HepG2 (cell line): Measurements from ENCODE around the gene POP7. TPM values are rescaled to one million over a fixed set of nuclear protein-coding genes. Genes with fewer than 3 reads are reported as not detected.
A peak's percentile ranks its signal among the peaks of the same experiment; 100 is the strongest.

ENCODE experiments used
- ATAC-seq: fragments of 200-7000 bp; cut with Tn5 transposase; 3 replicates; pipeline ENCODE4 v1.9.1; 2020; ENCODE audit warnings: mild to moderate bottlenecking, moderate library complexity
- BruUV-seq: library from RNA; stranded (reverse); fragments of 400-500 nt; replicated peaks from 2 replicates; lab custom pipeline; 2021; lab: Mats Ljungman, UMichigan
- CTCF ChIA-PET: fragments of 300-600 bp; formaldehyde crosslinking; extraction: SDS; loops from one replicate; lab custom pipeline; 2021; ENCODE audit warnings: low total read pairs, inconsistent platforms, low intra/inter-chr PET ratio; lab: Yijun Ruan, JAX
- POLR2A ChIA-PET: fragments of 350-600 bp; sonication (Branson Sonifier 250); formaldehyde crosslinking; loops from one replicate; lab custom pipeline; 2020; ENCODE audit warnings: antibody characterized with exemption, inconsistent platforms; lab: Yijun Ruan, JAX
- DNase-seq: peaks from one replicate; pipeline ENCODE4 v3.0.0-alpha.2; 2015; ENCODE audit warnings: low spot score
- FAIRE-seq: peaks from 3 replicates; lab custom pipeline; 2011; peaks lifted over from hg19 to GRCh38; lab: Jason Lieb, UNC
- H2AFZ ChIP-seq: one replicate; pipeline ENCODE4 v1.6.1; 2011; ENCODE audit warnings: low read length, inconsistent platforms
- H3K27ac ChIP-seq: fragments of 300-600 bp; 3 replicates; pipeline ENCODE4 v1.8.0; 2011; ENCODE audit warnings: mixed run types, mild to moderate bottlenecking, mixed read lengths, low read length, inconsistent platforms; ENCODE audit not compliant: insufficient read depth; ENCODE audit errors: extremely low read length
- H3K27me3 ChIP-seq, 2 experiments: fragments of 200-600 bp in 1 of 2; 2 replicates in 1 of 2; 3 replicates in 1 of 2; pipeline versions ENCODE4 v1.6.0 to v1.8.0; 2011; ENCODE audit warnings: low read length in 2 of 2, mild to moderate bottlenecking in 2 of 2, moderate library complexity in 2 of 2, inconsistent platforms in 1 of 2; ENCODE audit not compliant: insufficient read depth in 2 of 2, control insufficient read depth in 1 of 2
- H3K36me3 ChIP-seq, 2 experiments: fragments of 200-600 bp in 1 of 2; replicated peaks in 1 of 2; 2 replicates in 1 of 2; 3 replicates in 1 of 2; pipeline versions ENCODE4 v1.5.1 to v1.8.0; 2011; ENCODE audit warnings: low read length in 2 of 2, inconsistent platforms in 1 of 2; ENCODE audit not compliant: insufficient read depth in 2 of 2, control insufficient read depth in 1 of 2
- H3K4me1 ChIP-seq: 2 replicates; pipeline ENCODE4 v1.5.1; 2012; ENCODE audit warnings: low read length, inconsistent platforms; ENCODE audit not compliant: insufficient read depth
- H3K4me2 ChIP-seq: 2 replicates; pipeline ENCODE4 v1.6.0; 2011; ENCODE audit warnings: low read depth, low read length, inconsistent platforms
- H3K4me3 ChIP-seq, 3 experiments: fragments of 200-600 bp in 1 of 3; sonication (generic), shearing (Covaris generic) in 1 of 3; replicated peaks in 1 of 3; 2 replicates each; pipeline ENCODE4 v1.5.1; 2011 to 2016; ENCODE audit warnings: low read length in 3 of 3, inconsistent platforms in 2 of 3, low read depth in 2 of 3, mild to moderate bottlenecking in 2 of 3, control low read depth in 1 of 3, mixed read lengths in 1 of 3; ENCODE audit not compliant: insufficient read depth in 1 of 3
- H3K79me2 ChIP-seq: one replicate; pipeline ENCODE4 v1.6.1; 2011; ENCODE audit warnings: low read length, inconsistent platforms; ENCODE audit not compliant: insufficient read depth
- H3K9ac ChIP-seq: 2 replicates; pipeline ENCODE4 v1.6.0; 2011; ENCODE audit warnings: mild to moderate bottlenecking, low read depth, low read length, inconsistent platforms; ENCODE audit not compliant: insufficient read depth
- H3K9me3 ChIP-seq: 2 replicates; pipeline ENCODE4 v1.5.1; 2012; ENCODE audit warnings: mild to moderate bottlenecking, low read length
- H4K20me1 ChIP-seq: 2 replicates; pipeline ENCODE4 v1.6.0; 2011; ENCODE audit warnings: inconsistent platforms, mild to moderate bottlenecking, low read length, moderate library complexity; ENCODE audit not compliant: insufficient read depth
- FOXM1 ChIP-seq: sonication (generic); formaldehyde crosslinking; IDR thresholded peaks from 2 replicates; pipeline ENCODE4 v1.5.0; 2020; ENCODE audit warnings: missing genetic modification reagents
- HES4 ChIP-seq: sonication (generic); formaldehyde crosslinking; IDR thresholded peaks from 2 replicates; pipeline ENCODE4 v1.9.0; 2021; ENCODE audit warnings: mild to moderate bottlenecking, missing genetic modification reagents, borderline replicate concordance
- HNF1B ChIP-seq: sonication (generic); formaldehyde crosslinking; IDR thresholded peaks from 2 replicates; pipeline ENCODE4 v1.5.1; 2020; ENCODE audit warnings: mild to moderate bottlenecking, moderate library complexity, missing genetic modification reagents
- MLLT10 ChIP-seq: sonication (generic); formaldehyde crosslinking; IDR thresholded peaks from 2 replicates; pipeline ENCODE4 v1.4.0; 2020; ENCODE audit warnings: missing genetic modification reagents
- MXI1 ChIP-seq: IDR thresholded peaks from 3 replicates; pipeline ENCODE4 v1.6.1; 2012; ENCODE audit warnings: low read depth, low read length, inconsistent platforms, borderline replicate concordance
- NFE2 ChIP-seq: sonication (generic); formaldehyde crosslinking; IDR thresholded peaks from 2 replicates; pipeline ENCODE4 v1.4.0; 2020; ENCODE audit warnings: missing genetic modification reagents
- PHF8 ChIP-seq: sonication (generic); formaldehyde crosslinking; IDR thresholded peaks from 2 replicates; pipeline ENCODE4 v1.5.0; 2020; ENCODE audit warnings: missing genetic modification reagents
- POGZ ChIP-seq: sonication (generic); formaldehyde crosslinking; IDR thresholded peaks from 2 replicates; pipeline ENCODE4 v1.4.0; 2020; ENCODE audit warnings: mild to moderate bottlenecking, missing genetic modification reagents
- RBM39 ChIP-seq: fragments of 200-400 bp; formaldehyde crosslinking; IDR thresholded peaks from one replicate; pipeline ENCODE4 v1.6.1; 2018; ENCODE audit warnings: antibody characterized with exemption, mild to moderate bottlenecking, low read depth, low read length; ENCODE audit not compliant: poor library complexity, severe bottlenecking
- SAP130 ChIP-seq: IDR thresholded peaks from 2 replicates; pipeline ENCODE4 v1.6.1; 2016; ENCODE audit warnings: low read depth
- SP1 ChIP-seq, 2 experiments: fragments of 450-650 bp in 1 of 2; sonication (generic) in 1 of 2; formaldehyde crosslinking in 1 of 2; IDR thresholded peaks; 2 replicates each; pipeline versions ENCODE4 v1.4.0 to v1.6.1; 2016 to 2020; ENCODE audit warnings: missing genetic modification reagents in 1 of 2
- UBTF ChIP-seq: sonication (generic); formaldehyde crosslinking; IDR thresholded peaks from 2 replicates; pipeline ENCODE4 v1.4.0; 2020; ENCODE audit warnings: mild to moderate bottlenecking, missing genetic modification reagents
- ZBTB2 ChIP-seq: sonication (generic); formaldehyde crosslinking; IDR thresholded peaks from 2 replicates; pipeline ENCODE4 v1.8.0; 2022; ENCODE audit warnings: low read depth, missing genetic modification reagents
- ZNF230 ChIP-seq: sonication (generic); formaldehyde crosslinking; IDR thresholded peaks from 2 replicates; pipeline ENCODE4 v1.4.0; 2020; ENCODE audit warnings: mild to moderate bottlenecking, missing genetic modification reagents
- ZNF333 ChIP-seq: sonication (generic); formaldehyde crosslinking; IDR thresholded peaks from 2 replicates; pipeline ENCODE4 v1.4.0; 2020; ENCODE audit warnings: mild to moderate bottlenecking, missing genetic modification reagents, borderline replicate concordance
- ZNF550 ChIP-seq: sonication (generic); formaldehyde crosslinking; IDR thresholded peaks from 2 replicates; pipeline ENCODE4 v1.4.0; 2020; ENCODE audit warnings: mild to moderate bottlenecking, missing genetic modification reagents, borderline replicate concordance
- ZNF644 ChIP-seq: IDR thresholded peaks from 2 replicates; pipeline ENCODE4 v1.6.1; 2016; ENCODE audit warnings: low read depth
- ZNF841 ChIP-seq: sonication (generic); formaldehyde crosslinking; IDR thresholded peaks from 2 replicates; pipeline ENCODE4 v1.8.1; 2023; ENCODE audit warnings: missing genetic modification reagents, borderline replicate concordance
- WGBS: methylation state at CpG from one replicate; pipeline ENCODE4 v1.1.6; 2017; ENCODE audit warnings: low lambda C conversion rate; 5-methylcytosine and 5-hydroxymethylcytosine counted together
- in situ Hi-C: cut with HindIII; loops from 2 replicates; pipeline ENCODE4 v1.10.0; 2017; ENCODE audit warnings: low pct_unique_long_range_greater_than_20kb; ENCODE audit not compliant: extremely low pct_ligation_motif_present
- intact Hi-C: fragments of 100-400 bp; cut with micrococcal nuclease; formaldehyde crosslinking; loops from one replicate; pipeline ENCODE4 v1.10.0; 2022; ENCODE audit not compliant: unreplicated experiment
- polyA plus RNA-seq, 8 experiments: library from polyadenylated mRNA; depleted of rRNA in 3 of 8; stranded (reverse) in 7 of 8; unstranded in 1 of 8; fragments of >200 nt; fragmentation: Illumina TruSeq in 4 of 8; extraction: Trizol in 4 of 8; gene quantifications; 2 replicates each; pipeline versions ENCODE4 v1.2.1 to v1.2.3, GENCODE V29; 2011 to 2016; ENCODE audit warnings: low read depth in 4 of 8, missing spikeins in 1 of 8, mixed read lengths in 1 of 8; ENCODE audit not compliant: insufficient read depth in 1 of 8
- total RNA-seq, 5 experiments: library from RNA; depleted of rRNA; stranded (reverse); fragments of >200 nt; fragmentation: Illumina TruSeq; extraction: Trizol; gene quantifications; 2 replicates each; pipeline ENCODE4 v1.2.3, GENCODE V29; 2016; ENCODE audit warnings: low read depth in 1 of 5

POP7 gene
- total and polyA plus RNA-seq, 2 of the 13 experiments (the other 11 are each of a cell fraction or from before 2014, with no cell fraction given): 63.9 to 91.1 TPM

GRCh38 chr7:100691676-100692577, 14.0 kb upstream of the POP7 start:
- BruUV-seq: TSS peak; percentile 66
- DNase-seq (peak; percentile 72), FAIRE-seq (peak; percentile 57), ATAC-seq (peak; percentile 88)
- peak overlapping the region; percentile 88 for H3K9ac ChIP-seq
- peak overlapping the region; percentile 93 to 97 (median 96); a peak in 5 of 6 replicates for H3K4me3 ChIP-seq
- no peaks in the 10 kb centered on the region for H3K9me3 ChIP-seq
- H3K27me3 ChIP-seq: no peaks in the 10 kb centered on the region
- peaks cover 14 to 33% of the 10 kb centered on the region in 2 experiments; a peak in 4 of 5 replicates for H3K36me3 ChIP-seq
- intact Hi-C loops: loop anchor here (1.0 to 5.0 kb wide), 3 partner anchors 17 to 80 kb away; partner anchors contain the start of gene MOSPD3
- 38% methylated on average over 28 of the region's 28 CpGs for WGBS
- ChIA-PET POLR2A (interaction anchor here (1.2 to 4.4 kb wide), 4 partner anchors 12 to 105 kb away, joined by 4 to 17 read pairs (median 11); partner anchors contain the start of genes FBXO24, LRCH4, MOSPD3 and POP7), CTCF (interaction anchor here (2.0 kb wide), 1 partner anchor 62 kb away, joined by 8 read pairs; no protein-coding TSS in a partner anchor)
- peaks cover 34% of the 10 kb centered on the region for H3K4me1 ChIP-seq
- in situ Hi-C loops: loop anchor here (5.0 to 10.0 kb wide), 2 partner anchors 80 to 227 kb away; partner anchors contain the start of genes MOSPD3 and SPACDR
- H4K20me1 ChIP-seq: peaks cover 40% of the 10 kb centered on the region
- H3K4me2 ChIP-seq: peak overlapping the region; percentile 89
- peak overlapping the region; percentile 34 for H3K27ac ChIP-seq
- peaks cover 48% of the 10 kb centered on the region for H3K79me2 ChIP-seq
- H2AFZ ChIP-seq: no peak overlapping the region
- TF ChIP-seq ZNF230 (CRISPR knock-in tag) (0 out of 2 replicates have a peak, but pooled peaks have one; percentile 43), MXI1 (no peak), SAP130 (CRISPR knock-in tag) (peak; percentile 62), ZNF841 (CRISPR knock-in tag) (no peak), POGZ (no peak), PHF8 (0 out of 2 replicates have a peak, but pooled peaks have one; percentile 31), ZNF333 (CRISPR knock-in tag) (no peak), NFE2 (no peak), HES4 (no peak), ZNF550 (CRISPR knock-in tag) (no peak), HNF1B (CRISPR knock-in tag) (peak; percentile 56; the same call in 1 of the 2 replicates), FOXM1 (CRISPR knock-in tag) (no peak), MLLT10 (CRISPR knock-in tag) (no peak), SP1 (IDR thresholded peaks at IDR 0.05) (no peak), SP1 (CRISPR knock-in tag; IDR thresholded peaks at IDR 0.05) (no peak), RBM39 (peak; percentile 63), UBTF (CRISPR knock-in tag) (peak; percentile 40; the same call in 1 of the 2 replicates), ZNF644 (no peak), ZBTB2 (no peak)
